Measurements from ENCODE around the gene MGAM2.

MGAM2 gene

DNA sequence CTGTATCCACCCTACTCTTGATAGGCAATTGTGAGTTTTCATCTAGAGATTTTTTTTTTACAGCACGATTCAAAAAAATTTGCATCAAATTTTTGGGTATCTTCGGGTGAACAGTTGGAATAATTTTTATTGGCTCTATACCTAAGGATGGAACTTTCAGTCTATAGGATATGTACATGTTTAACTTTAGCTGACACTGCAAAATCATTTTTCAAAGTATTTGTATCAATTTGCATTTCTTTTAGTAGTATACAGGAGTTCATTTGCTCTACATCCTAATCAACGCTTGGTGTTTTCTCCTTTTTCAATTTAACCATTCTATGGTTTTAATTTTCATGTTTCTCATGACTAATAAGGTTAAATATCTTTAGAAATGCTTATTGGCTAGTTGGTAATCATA is 11.7 kb downstream of the MGAM2 start:
- no peak for DNase-seq (ENCODE audit: low spot score)

DNA sequence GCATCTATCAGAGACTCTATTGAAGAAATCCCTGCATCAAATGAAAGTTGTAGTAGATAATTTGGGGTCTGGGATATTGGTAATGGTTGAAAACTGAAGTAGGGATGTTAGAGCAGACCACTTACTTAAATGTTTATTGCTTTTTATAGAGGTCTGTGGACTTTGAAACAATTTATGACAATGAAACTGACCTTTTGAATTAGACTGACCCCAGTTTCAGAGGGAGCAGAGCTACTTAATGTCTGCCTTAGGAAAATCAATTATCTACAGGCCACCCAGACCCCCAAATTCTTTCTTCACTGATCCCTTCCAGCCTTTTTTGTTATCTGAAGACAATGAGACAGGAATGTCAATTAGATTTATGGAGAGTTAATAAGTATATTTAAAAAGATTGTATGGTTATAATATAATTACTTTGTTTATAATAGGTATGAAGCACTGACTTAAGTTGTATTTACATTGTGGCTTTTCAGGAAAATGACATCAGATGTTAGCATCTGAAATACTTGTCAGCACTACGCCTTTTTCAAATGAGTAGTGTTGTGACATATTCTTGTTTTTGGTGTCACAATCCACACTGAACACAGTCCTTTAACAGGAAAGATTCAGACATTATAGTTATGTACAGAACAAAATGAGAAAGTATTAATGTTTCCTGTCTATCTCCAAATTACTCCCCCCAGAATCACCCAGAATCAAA is 13.9 kb downstream of the MGAM2 start:
- DNase-seq (ENCODE audit: low spot score): no peak

DNA sequence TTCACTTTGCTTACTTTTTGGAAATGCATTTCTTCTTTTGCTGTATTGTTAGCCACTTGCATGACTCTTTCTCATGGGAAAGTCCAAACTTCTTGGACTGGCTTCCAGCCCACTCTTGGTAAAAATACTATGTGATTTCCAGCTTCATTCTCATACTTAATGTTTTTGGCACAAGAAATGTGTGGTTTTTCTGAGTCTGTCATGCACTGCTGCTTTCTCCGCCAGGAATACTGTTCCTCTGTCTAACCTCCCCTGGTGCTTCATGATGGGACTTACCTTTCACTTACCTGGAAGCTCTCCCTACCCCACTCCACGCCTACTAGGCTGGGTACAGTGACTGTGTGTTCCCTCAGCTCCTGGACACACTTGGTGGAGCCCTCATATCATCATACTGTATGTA is 18.7 kb downstream of the MGAM2 start:
- DNase-seq (ENCODE audit: low spot score): no peak

DNA sequence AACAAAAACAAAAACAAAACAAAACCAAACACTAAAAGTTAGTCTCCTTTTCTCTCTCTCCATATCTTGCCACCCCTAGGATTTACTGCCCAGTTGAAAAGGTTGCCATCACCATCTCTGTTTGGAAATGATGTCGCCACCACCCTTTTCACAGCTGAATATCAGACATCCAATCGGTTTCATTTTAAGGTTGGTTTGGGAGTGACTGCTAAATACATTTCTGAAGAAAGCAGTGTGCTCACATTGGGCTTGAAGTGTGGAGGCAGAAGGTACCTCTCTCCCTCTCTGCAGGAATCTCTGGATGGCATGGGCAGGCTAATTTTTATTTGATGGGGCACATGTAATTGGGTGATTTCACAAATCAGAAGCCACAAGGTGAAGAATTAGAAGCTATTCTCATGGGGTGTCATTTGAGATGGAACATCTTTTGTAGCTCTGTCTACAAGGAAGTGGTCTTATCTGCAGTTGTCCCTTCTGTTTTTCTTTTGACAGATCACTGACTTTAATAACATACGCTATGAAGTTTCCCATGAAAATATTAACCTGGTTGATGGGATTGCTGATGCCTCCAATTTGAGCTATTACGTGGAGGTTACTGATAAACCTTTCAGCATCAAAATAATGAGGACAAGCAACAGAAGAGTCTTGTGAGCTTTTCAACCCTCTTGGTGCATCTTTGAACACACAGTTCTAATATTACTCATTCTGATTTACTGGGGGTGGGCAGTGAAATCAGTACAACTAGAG is 20.1 kb downstream of the MGAM2 start:
- DNase-seq (ENCODE audit: low spot score): no peak

DNA sequence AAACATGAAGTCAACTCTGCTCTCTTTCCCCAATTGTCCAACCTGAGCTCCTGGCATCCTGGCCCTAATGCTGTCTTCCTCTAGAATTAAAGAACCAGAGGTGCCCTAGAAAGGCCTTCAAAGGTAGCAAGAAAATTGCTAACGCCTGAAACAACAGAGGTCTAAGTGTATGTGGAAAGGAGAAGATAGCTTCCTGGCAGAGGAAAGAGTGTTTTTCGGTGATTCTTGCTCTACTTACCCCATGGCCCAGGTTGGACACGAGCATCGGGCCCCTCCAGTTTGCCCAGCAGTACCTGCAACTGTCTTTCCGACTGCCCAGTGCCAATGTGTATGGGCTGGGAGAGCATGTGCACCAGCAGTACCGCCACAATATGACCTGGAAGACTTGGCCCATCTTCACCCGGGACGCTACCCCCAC is 22.2 kb downstream of the MGAM2 start:
- DNase-seq (ENCODE audit: low spot score): no peak

DNA sequence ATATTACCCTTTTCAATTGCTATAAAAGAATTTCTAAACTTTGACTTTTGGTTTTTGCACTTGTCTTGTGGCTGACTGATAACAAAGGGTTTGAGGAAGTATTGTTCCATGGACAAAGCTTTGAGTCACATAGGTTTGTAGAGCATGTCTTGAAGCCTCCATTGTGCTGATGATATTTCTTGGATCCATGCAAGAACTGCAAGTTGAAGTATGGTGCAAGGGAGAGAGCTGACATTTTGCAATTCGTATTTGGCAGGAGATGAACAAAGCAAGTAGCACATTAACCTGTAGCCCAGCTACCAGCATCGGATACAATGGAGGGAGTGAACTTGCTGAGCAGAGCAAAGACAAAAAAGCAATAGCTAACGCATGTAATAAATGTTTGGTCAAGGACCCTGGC is 23.4 kb downstream of the MGAM2 start:
- no peak for DNase-seq (ENCODE audit: low spot score)

DNA sequence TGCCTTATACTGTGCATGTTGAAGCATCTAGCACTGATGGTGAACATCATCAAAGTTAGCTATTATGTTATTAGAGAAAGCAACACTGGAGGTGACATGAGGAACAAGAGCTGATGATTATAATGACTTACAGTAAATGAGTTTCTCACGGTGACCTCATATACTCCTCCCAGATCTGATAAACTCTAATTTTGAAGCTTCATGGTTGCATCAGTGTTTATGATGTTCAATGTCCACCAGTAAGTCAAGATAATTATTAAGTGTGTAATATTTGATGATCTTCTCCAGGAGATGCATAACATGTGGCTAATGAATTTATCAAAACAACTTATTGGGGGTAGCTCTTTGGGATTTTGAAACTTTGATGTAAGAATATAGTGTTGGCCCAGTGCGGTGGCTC is 27.5 kb downstream of the MGAM2 start:
- no peak for DNase-seq (ENCODE audit: low spot score)

DNA sequence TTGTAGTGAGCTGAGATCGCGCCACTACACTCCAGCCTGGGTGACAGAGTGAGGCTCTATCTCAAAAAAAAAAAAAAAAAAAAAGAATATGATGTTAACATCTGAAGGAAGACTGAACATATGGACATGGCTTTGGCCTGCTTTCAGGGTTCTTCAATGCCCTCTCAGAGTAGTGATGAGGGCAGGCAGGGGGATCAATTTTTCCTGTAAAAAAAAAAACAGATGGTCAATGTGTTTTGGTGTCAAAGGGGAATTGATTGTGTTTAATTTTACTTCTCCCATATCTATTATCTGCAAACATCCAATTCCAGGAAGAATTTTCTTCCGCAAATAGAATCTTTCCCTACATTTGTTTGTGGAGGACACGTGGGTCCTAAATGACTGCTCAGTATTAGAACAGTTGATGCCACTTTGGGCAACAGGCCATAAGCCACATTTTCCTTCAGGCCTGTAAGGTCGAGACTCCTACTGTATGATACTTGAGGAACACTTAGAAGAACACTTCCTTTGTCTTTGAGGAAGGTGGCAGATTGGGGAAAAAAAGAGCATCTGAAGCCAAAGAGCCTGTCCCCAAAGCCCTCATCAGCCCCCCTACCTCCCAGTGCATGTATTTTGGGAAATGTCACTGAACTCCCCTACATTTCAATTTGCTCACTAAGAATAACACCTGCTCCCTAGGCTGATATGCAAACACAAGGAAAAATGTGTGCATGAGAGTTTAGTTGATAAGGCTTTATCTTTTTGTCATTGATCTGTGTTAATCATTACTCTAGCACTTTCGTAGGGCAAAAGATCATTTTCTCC is 28.3 kb downstream of the MGAM2 start:
- no peak for DNase-seq (ENCODE audit: low spot score)

DNA sequence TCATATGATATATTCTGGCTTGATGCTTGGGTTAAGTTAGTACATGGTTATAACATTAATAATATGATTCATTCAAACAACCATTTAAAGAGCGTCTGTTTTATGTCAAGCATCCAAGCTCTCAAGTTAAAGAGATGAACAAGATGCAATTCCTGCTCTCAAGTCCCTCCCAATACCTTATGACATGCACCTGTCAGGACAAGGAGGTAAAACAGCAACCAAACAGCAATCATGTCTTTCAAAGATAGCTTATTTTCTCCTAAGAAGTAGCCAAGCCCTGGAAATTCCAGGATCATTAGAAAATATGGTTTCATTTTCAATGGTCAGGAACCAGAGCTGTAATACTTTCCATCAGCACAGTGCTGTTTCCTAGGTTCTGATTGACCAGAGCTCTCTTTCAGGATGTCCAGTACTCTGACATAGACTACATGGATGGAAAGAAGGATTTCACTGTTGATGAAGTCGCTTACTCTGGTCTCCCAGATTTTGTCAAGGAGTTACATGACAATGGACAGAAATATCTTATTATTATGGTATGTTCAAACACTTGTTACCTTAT is 29.0 kb downstream of the MGAM2 start:
- DNase-seq (ENCODE audit: low spot score): no peak

DNA sequence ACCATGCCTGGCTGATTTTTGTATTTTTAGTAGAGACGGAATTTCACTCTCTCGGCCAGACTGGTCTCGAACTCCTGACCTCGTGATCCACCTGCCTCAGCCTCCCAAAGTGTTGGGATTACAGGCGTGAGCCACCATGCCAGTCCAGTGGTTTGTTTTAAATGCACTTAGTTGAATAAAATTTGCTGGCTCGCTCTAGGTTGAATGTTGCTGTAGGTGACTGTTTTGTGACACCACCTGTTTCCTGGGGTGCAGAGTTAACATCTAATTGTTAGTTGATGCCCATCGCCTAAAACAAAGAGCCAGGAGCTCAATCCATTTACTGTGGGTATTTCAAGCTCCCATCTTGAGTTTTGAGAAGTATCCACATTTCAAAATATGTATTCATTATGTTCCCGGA is 31.2 kb downstream of the MGAM2 start:
- no peak for DNase-seq (ENCODE audit: low spot score)

DNA sequence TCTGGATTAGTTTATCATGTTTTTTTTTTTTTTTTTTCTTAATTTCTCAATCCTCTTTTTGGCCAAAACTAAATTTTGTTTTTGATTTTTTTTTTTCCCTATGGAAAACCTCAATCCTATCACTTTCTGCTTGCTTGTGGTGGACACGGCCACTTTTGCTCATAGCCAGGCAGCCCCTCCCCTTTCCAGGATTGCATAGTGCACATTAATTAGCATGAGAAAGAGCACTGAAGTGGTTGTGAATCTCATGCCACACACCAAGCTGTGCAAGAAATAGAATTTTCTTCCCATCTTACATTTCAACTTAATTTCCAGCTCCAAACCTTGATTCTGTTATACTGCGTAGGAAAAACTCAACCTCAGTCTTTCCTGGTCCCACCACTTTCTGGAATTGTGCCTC is 34.6 kb downstream of the MGAM2 start:
- no peak for DNase-seq (ENCODE audit: low spot score)

DNA sequence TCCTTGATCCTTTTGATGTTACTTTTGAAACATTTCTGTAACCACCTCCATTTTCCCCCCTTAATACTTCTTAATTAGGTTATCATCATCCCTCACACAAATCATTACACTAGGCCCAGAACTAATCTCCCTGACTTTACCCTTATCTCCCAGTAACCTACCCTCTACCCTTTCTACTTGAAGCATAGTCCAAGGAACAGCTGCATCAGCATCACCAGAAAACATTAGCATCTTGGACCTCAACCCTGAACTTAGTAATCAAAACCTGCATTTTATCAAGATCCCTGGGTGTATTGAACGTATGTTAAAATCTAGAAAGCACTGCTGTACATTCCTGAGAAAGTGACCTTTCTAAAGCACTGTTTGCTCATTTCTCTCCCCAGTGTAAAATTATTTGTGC is 38.8 kb downstream of the MGAM2 start:
- no peak for DNase-seq (ENCODE audit: low spot score)

DNA sequence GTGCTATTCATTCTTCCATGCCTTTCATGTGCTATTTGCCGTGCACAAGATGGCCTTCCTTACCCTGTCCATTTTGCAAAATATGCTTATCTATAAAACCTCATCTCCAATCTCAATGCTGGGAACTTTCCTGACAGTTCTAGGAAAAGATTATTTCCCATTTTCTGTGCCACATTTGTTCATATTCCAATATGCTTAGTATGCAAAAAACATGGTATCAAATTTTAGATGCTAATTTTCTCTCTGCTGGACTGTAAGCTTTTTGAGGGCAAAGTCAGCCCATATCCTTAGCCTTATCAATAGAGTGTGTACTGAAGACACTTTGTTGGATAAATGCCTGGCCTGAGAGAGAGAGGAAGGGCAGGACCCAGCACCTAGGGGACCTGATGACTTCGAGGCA is 39.4 kb downstream of the MGAM2 start:
- no peak for DNase-seq (ENCODE audit: low spot score)

DNA sequence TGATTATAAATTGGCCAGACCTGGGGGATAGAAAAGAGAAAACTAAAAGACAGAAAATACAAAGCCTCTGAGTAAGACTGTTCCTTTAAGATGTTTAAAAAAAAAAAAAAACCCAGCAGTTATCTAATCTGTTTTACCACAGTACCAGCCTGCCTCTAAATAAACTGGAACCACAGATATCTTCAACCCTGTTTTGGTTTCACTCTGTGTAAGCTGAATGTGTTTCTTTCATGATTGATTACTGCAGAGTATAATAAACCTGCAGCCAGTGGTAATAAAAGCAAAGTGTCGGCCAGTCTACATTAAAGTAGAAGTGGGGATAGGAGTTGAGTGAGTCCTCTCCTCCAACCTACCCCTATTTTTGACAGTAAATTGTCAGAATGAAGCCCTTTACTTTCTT is 40.6 kb downstream of the MGAM2 start:
- no peak for DNase-seq (ENCODE audit: low spot score)

DNA sequence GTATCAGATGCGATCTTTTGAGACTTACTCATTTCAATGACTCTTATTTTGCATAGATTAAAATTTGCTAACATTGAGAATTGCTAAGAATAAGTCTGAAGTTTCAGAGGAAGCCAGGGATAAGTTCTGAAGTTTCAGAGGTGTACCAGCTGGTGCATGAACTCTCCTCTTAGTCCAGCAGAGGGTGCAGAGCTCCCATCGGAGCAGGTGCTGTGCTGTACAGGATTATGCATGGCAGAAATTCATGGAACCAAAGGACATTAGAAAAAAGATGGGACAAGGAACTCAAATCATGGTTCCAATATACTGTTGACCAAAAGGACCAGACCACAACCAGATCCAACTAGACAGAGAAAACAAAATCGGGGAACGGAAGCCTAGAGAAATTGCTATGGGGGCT is 41.9 kb downstream of the MGAM2 start:
- DNase-seq (ENCODE audit: low spot score): no peak

DNA sequence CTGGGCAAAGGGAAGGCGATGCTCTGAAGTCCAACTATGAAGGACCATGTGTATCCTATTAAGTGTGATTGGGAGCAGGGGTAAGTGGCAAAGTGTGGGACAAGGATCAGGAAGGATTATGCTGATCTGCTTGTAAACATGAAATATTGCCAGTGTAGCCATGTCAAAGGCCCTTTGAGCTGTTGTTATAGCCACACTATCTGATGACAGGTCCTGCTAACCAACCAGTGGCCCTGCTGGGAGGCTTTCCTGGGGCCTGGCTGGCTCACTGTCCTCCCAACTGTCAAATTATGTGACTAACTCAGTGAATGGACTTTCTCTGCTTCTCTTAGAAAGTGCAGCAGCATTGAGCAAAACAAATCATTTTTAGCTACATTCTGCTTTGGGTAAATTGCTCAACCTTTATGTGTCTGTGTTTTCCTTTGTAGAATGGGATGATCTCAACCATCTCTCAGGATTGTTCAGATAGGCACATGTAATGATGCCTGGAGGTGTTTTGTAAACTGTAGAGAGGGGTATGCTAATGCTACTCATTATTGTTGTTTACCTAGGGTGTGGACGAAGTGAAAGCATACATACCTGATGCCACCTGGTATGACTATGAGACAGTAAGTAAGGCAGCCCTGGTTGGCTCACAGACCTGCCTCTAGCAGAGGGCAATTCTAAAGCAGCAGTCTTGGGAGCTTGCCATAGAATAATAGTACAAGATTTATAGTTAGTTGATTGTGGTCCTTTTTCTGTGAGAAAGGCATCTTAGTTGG is 47.4 kb downstream of the MGAM2 start:
- no peak for DNase-seq (ENCODE audit: low spot score)

DNA sequence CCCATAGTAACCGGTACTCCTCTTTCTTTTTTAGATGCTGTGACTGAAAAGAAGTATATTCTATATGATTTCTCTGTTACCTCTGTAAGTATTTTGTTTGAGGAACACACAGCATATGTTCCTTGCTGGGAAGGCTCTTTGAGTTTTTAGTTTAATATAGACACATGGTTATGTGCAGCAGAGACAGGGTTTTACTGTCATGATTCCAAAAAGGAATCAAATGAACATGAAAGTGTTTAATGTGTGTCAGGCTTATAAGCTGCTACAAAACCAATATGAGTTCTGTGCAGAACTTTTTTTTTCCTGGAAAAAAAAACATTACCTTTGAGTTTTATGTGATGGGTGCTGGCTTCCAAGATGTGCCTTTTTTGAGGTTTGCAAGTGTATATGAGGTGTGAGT is 50.4 kb downstream of the MGAM2 start:
- no peak for DNase-seq (ENCODE audit: low spot score)

DNA sequence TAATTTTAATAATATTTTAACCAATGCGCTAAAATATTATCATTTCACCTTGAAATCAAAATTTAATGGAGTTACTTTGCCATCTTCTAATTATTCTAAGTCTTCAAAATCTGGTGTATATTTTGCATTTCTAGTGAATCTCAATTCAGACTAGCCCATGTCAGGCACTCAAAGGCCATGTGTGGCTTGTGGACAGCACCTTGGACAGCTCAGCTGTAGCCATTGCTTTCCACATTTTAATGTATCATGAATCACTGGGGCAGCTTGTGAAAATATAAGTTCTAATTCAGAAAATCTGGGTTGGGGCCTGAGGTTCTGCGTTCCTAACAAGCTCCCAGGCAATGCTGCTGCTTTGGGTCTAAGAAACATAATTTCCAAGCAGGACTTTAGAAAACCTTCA is 57.2 kb downstream of the MGAM2 start:
- DNase-seq (ENCODE audit: low spot score): no peak

DNA sequence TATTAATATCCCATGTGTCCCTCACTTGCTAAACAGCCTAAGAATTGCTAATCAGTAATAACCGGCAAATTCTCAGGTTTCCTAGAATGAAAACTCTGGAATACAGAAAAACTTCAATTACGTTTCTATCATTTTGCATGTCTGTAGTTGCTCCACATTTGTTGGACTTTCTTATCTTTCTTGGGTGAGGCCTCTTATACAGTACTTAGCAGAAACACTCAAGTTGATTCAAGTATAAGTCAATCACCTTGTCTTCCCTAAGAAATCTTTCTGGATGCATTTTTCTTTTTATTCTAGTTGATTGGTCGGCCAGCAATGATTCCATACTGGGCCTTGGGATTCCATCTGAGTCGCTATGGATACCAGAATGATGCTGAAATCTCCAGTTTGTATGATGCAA is 61.4 kb downstream of the MGAM2 start:
- no peak for DNase-seq (ENCODE audit: low spot score)

DNA sequence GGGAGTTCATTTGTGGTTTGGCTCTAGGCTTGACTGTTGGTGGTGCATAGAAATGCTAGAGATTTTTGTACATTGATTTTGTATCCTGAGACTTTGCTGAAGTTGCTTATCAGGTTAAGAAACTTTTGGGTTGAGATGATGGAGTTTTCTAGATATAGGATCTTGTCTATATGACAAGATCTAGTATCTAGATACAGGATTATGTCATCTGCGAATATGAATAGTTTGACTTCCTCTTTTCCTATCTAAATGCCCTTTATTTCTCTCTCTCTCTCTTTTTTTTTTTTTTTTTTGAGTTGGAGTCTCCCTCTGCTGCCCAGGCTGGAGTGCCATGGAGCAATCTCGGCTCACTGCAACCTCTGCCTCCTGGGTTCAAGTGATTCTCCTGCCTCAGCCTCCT is 62.9 kb downstream of the MGAM2 start:
- DNase-seq (ENCODE audit: low spot score): no peak

DNA sequence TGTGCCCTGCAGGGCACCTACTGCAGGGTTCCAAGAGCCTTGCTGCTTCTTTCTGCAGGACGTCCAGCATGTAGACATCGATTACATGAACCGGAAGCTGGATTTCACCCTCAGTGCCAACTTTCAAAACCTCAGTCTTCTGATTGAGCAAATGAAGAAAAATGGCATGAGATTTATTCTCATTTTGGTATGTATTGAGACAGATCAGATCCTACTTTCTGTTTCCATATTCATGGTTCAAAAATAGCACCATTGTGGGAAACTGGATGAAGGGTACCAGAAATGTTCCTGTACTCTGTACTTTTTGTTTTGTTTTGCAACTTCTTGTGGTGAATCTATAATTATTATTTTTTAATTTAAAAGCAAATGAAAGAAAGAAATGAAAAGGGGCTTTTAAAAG is 64.1 kb downstream of the MGAM2 start:
- no peak for DNase-seq (ENCODE audit: low spot score)

DNA sequence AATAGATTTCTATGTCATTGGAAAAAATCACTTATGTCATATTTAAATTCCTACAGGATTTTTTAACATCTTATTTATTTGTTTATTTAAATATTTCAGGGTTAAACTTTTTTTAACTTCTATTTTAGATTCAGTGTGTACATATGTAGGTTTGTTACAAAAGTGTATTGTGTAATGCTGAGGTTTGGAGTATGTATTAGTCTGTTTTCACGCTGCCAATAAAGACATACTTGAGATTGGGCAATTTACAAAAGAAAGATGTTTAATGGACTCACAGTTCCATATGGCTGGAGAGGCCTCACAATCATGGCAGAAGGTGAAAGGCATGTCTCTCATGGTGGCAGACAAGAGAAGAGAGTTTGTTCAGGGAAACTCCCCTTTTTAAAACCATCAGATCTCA is 65.4 kb downstream of the MGAM2 start:
- DNase-seq (ENCODE audit: low spot score): no peak
